Amniotic epithelial cell (primary cell): ENCODE data around the gene RPS6KA2.

ENCODE experiments used
- DNase-seq: peaks from one replicate; pipeline ENCODE4 v3.0.0-alpha.2; 2010; ENCODE audit warnings: low read depth

Gene RPS6KA2

DNA sequence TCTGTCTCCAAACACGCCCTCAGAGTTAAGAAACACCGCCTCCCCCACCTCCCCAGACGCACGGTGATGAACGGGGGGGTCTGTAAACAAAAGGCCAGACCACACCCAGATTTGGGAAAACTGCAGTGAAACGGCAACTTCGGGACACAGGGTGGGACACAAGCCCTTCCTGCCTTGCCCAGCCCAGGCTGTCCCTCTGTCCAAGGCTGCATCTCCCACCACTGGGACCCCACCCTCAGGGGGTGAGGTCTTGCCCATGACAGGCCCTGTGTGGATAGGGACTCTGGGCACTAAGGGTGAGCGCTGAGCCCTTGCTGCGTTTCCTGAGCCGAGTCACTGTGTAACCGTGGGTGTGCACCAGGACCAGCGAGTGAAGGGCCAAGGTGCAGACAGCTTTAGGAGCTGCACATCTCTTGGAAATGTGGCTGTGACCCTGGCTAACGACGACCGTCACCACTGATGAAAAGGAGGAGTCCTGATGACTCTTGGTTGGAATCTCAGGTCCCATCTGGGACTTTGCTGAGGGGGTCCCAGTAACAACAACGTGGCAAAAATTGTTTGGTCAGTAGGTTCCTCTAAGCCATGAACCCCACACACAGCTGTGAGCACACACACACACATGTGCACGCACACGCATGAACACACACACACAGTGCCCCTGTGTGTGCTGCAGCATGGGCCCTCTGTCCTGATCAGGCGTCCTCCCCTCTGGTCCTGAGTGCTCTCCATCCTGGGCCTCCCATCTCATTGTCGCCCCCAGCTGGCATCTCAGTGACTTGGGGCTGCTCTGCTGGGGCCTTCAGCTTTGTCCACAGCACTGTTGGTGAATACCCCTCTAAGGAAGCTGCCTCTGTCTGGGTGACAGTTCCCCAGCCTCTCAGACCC lies 141.2 kb downstream of the RPS6KA2 start:
- DNase-seq: no peak

- DNase-seq: no peak
These were observed 142.2 kb downstream of the RPS6KA2 start for GRCh38 chr6:166484863-166485262.

GRCh38 chr6:166483573-166484250 lies 143.3 kb downstream of the RPS6KA2 start:
- DNase-seq: no peak

- no peak for DNase-seq
These were observed 144.0 kb downstream of the RPS6KA2 start for GRCh38 chr6:166483026-166483425.

DNA sequence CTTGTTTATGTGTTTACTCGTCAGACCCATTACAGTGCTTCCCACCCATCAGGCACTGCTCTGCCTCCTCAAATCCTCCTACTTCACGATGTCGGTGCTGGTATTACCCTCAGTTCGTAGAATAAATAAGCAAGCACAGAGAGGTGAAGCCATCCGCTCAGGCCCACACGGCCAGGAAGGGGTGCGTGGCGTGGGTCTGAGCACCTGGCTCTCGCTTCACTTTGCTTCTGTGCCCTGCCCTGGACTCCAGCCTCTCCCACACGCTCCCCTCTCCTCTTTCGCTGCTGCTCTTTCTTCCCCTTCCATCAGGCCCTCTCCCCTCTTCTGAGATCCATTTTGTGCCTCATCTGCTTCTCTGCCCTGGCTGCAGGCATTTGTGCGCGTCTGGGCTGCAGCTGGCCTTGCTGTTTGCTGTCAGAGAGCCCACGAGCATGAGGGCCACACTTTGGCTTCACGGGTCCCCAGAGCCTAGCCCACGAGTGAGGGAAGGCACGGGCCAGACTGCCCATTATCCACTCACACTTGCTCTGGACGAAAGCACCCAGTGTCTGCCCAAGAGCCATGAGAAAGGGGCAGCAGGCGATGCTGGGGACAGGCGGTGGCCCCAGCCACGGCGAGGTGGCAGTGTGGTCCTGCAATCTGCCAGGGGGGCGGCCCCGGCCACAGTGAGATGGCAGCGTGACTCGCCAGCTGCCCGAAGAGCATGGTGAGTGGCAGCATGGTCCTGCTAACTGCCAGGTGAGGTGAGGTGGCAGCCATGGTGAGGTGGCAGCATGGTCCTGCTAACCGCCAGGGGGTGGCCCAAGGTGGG lies 148.1 kb downstream of the RPS6KA2 start:
- no peak for DNase-seq

DNA sequence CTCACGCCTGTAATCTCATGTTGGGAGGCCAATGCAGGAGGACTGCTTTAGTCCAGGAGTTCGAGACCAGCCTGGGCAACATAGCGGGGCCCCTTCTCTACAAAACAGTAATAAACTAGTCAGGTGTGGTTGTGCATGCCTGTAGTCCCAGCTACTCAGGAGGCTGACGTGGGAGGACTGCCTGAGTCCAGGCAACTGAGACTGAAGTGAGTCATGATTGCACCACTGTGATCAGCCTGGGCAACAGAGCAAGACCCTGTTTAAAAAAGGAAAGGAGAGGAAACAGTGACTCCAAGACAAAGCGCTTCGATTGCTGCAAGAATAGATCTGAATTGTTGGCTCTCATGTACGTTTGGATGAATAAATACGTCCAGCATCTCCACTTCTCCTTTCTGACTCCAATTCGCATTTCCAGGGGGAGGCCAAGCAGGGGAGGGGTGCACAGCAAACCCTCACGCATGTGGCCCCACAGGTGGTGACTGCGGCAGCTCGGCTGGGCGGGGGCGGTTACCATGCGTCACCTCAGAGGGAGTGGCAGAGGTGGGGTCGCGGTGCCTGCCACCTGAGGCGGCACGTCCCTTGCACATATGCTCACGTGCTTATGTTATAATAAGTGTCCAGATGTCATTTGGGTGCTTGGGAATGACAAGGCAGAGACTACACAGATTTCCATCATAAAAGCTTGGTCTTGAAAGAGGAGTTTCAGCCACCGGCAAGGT lies 149.2 kb downstream of the RPS6KA2 start:
- DNase-seq: no peak

DNA sequence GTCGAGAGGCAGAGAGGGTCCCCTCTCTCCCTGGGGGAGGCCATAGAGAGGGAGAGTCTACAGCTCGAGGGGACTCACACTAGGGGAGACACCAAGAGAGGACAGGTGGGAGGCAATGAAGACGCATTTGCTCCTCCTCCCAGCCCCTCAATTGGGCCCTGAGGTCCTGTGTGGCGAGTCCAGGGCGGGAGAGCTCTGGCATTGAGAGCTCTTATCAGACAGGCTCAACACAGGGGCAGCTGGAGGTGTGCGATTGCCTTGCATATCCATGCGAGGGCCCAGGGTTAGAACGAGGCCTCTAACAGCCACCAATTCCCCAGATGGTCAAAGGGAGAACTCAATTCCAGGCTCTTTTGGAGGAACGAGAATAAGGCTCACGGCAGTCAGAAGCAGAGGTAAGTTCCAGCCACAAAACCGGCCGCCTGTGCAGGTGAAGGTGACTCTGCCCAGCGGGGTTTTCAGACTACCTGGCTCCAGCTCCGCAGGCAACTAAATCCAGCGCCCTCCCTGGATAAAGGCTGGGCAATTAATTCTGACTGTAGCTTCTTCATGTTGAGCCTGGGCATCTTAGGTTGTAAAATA lies 150.3 kb downstream of the RPS6KA2 start:
- DNase-seq: no peak

DNA sequence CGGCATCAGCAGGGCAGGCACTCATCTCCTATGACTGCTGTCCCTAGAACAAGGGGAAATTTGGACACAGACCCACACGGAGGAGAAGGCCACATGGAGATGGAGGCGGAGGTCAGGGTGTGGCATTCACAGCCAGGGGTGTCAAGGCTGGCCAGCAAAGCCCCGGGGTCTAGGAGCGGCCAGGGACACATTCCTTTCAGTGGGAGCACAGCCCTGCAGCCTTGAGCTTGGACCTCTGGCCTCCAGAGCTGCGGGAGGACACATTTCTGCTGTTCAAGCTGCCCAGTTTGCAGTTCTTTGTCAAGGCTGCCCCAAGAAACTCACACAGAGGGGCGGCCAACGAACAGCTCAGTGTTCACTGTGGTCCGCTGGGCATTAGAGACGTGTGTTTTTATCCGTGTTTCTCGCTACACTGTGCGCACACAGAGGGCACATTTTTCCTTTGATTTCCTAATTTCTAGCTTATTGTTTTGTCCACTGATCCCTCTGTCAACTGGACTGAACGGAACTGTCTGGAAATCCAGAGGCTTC lies 150.9 kb downstream of the RPS6KA2 start:
- no peak for DNase-seq

- DNase-seq: no peak
These were observed 152.1 kb downstream of the RPS6KA2 start for GRCh38 chr6:166474721-166475565.

GRCh38 chr6:166473886-166474571 lies 153.0 kb downstream of the RPS6KA2 start:
- no peak for DNase-seq

- DNase-seq: no peak
These were observed 154.4 kb downstream of the RPS6KA2 start for GRCh38 chr6:166472636-166473035.

DNA sequence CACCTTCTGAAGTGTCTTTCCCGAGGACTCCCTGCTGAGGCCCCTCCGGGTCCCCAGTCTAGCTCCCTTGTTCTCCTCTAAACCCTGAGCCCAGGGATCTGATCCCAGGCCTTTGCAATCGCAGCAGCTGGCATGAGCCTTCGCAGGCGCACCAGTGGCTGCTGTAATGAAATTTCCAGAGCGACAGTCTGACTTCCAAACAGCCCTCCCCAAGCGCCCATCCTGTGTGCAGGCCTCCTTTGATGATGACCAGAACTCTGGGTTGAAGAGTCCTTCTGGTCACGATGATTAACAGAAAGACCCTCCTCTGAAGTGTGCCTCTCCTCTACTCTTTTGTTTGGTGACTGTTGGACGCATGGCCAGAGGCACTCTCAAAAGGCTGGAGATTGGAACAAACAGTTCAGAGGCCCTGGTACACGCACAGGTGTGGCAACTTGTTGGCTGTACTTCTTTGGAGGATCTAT lies 155.2 kb downstream of the RPS6KA2 start:
- DNase-seq: no peak

GRCh38 chr6:166470863-166471410 lies 156.1 kb downstream of the RPS6KA2 start:
- DNase-seq: no peak

DNA sequence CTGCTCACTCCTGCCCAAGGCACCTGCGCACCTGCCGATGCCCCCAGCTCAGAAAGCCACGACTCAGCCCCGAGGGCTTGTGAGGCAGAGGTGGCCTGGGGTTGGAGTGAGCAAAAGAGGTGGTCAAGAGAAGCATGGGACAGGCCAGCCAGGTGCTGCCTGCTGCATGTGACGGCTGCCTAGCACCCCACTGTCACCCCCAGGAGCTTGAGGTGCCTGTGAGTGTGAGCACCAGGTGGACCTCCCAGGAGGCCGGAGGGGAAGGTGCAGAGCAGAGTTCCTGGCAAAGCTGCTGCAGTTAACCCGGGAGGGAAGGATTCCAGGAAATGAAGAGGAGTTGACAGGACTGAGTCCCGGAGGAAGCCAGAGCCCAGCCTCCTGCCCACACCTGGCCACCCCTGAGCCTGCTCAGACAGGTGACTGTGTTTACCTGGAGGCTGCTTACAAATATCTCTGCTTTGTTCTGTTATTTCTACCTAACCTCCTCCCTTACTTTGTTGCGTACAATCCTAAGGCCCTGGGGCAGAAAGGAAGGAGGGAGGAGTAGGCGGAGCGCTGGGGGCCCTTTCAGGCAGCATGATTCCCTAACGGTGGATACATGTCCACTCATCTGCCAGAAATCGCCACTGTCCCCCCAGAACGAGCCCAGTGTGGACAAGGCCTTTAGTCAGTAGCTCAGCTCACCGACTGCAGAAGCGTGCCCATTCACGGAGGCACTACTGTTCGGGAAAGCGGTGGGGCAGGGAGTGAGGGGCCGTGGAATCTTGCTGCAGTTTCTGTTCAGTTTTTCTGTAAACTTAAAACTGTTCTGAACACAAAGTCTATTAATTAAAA lies 156.8 kb downstream of the RPS6KA2 start:
- no peak for DNase-seq

- DNase-seq: no peak
These were observed 157.6 kb downstream of the RPS6KA2 start for GRCh38 chr6:166469426-166469961.

- no peak for DNase-seq
These were observed 159.5 kb downstream of the RPS6KA2 start for GRCh38 chr6:166467436-166468000.
